ENCODE measurements around the gene ARHGAP18. TPM values are rescaled to one million over a fixed set of nuclear protein-coding genes. Genes with fewer than 3 reads are reported as not detected.

The ARHGAP18 gene
- total and polyA plus RNA-seq, 2 of the 13 experiments (the other 11 are each of a cell fraction or from before 2014, with no cell fraction given) = 58.2 to 115 TPM

- TF ChIP-seq ZNF670 (CRISPR knock-in tag; IDR thresholded peaks at IDR 0.05; ENCODE audit: borderline replicate concordance) (no peak), ZSCAN9 (CRISPR knock-in tag; IDR thresholded peaks at IDR 0.05; ENCODE audit: borderline replicate concordance) (peak; percentile 83; the same call in 1 of the 2 replicates), ZNF234 (CRISPR knock-in tag; conservative IDR thresholded peaks at IDR 0.05) (no peak), IKZF1 (IDR thresholded peaks at IDR 0.05) (no peak), BATF2 (CRISPR knock-in tag; IDR thresholded peaks at IDR 0.05) (peak; percentile 60; the same call in 1 of the 2 replicates), TARDBP (CRISPR knock-in tag; IDR thresholded peaks at IDR 0.05) (no peak), NFKBIZ (CRISPR knock-in tag; IDR thresholded peaks at IDR 0.05) (no peak), ZNF343 (CRISPR knock-in tag; IDR thresholded peaks at IDR 0.05) (peak; percentile 92), ZNF605 (CRISPR knock-in tag; IDR thresholded peaks at IDR 0.05) (peak; percentile 85; the same call in 1 of the 2 replicates), ZNF749 (CRISPR knock-in tag; IDR thresholded peaks at IDR 0.05; ENCODE audit: borderline replicate concordance) (no peak; the same call in 1 of the 2 replicates), ZNF224 (CRISPR knock-in tag; IDR thresholded peaks at IDR 0.05) (peak; percentile 92), TFE3 (CRISPR knock-in tag; IDR thresholded peaks at IDR 0.05) (peak; percentile 50; the same call in 1 of the 2 replicates), MTF2 (CRISPR knock-in tag; IDR thresholded peaks at IDR 0.05; ENCODE audit: borderline replicate concordance) (no peak), THRA (CRISPR knock-in tag; IDR thresholded peaks at IDR 0.05; ENCODE audit: borderline replicate concordance) (no peak), HES4 (CRISPR knock-in tag; IDR thresholded peaks at IDR 0.05; ENCODE audit: borderline replicate concordance) (no peak), KMT2A (CRISPR knock-in tag; IDR thresholded peaks at IDR 0.05) (peak; percentile 77), NR3C1 (CRISPR knock-in tag; IDR thresholded peaks at IDR 0.05) (no peak), EZH2 (conservative IDR thresholded peaks at IDR 0.05; ENCODE audit: low read depth, low read length) (no peak), REXO4 (CRISPR knock-in tag; IDR thresholded peaks at IDR 0.05; ENCODE audit: borderline replicate concordance) (no peak), ZSCAN30 (CRISPR knock-in tag; IDR thresholded peaks at IDR 0.05) (no peak), IRF9 (CRISPR knock-in tag; IDR thresholded peaks at IDR 0.05; ENCODE audit: borderline replicate concordance) (peak; percentile 88), ZNF275 (CRISPR knock-in tag; IDR thresholded peaks at IDR 0.05; ENCODE audit: borderline replicate concordance) (peak; percentile 81; the same call in 1 of the 2 replicates), SNAI1 (CRISPR knock-in tag; IDR thresholded peaks at IDR 0.05; ENCODE audit: borderline replicate concordance) (peak; percentile 95; the same call in 1 of the 2 replicates)
Observed at GRCh38 chr6:129709769-129710449, at the start of gene ARHGAP18 (continued).
